Lower leg skin (tissue), 3 donors: ENCODE measurements around the gene CRACR2B.

Source experiments
- POLR2A ChIP-seq, 2 donors: fragments of 450-650 bp; IDR thresholded peaks; one replicate each; pipeline ENCODE4 v1.6.1; 2016 to 2017; ENCODE audit warnings: antibody characterized with exemption in 2 of 2, mild to moderate bottlenecking in 1 of 2, moderate library complexity in 1 of 2
- TF ChIP-seq, protein P1 (sequence below), 3 donors: fragments of 450-650 bp; IDR thresholded peaks; one replicate each; pipeline ENCODE4 v1.5.1; 2016; ENCODE audit warnings: antibody characterized with exemption in 3 of 3, mild to moderate bottlenecking in 3 of 3, moderate library complexity in 2 of 3

DNA sequence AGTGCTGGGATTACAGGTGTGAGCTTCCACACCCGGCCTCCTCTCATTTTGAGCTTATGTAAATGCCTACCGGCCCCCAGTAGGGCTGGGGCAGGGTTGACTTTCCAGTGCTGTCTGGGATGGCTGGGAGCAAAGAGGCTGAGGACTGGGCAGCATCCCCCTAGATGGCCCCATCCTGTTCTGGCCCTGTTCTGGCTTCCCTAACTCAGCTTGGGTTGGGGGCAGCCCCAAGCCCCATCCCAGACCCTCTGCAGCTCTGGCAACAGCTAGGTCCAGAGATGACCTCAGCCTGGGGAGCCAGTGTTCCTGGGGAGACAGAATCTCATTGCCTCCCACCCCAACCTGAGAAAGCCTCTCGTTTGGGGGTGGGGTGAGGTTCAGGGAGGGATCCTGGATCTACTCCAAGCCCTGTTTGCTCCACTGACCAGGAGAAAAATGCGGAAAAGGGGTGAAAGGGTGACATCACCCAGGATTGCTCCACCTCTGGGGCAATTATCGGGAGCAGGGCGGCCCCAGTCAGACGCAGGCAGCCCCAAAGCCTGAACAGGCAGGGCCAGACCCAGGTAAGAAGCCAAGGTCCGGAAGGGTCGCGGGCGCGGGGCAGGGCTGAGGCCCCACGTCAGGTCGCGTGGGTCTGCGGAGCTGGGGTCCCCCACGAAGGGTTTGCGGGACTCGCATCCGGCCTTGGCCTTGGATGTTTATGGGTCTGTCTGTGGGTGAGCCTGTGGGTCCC is 9.2 kb upstream of the CRACR2B start, which contains the start of gene PNPLA2:
- TF ChIP-seq, protein P1, sequence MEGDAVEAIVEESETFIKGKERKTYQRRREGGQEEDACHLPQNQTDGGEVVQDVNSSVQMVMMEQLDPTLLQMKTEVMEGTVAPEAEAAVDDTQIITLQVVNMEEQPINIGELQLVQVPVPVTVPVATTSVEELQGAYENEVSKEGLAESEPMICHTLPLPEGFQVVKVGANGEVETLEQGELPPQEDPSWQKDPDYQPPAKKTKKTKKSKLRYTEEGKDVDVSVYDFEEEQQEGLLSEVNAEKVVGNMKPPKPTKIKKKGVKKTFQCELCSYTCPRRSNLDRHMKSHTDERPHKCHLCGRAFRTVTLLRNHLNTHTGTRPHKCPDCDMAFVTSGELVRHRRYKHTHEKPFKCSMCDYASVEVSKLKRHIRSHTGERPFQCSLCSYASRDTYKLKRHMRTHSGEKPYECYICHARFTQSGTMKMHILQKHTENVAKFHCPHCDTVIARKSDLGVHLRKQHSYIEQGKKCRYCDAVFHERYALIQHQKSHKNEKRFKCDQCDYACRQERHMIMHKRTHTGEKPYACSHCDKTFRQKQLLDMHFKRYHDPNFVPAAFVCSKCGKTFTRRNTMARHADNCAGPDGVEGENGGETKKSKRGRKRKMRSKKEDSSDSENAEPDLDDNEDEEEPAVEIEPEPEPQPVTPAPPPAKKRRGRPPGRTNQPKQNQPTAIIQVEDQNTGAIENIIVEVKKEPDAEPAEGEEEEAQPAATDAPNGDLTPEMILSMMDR (IDR thresholded peaks at IDR 0.05), result no peak
- no peak for TF ChIP-seq POLR2A (IDR thresholded peaks at IDR 0.05)
